SH-SY5Y (cell line): ENCODE results near the gene BARX1.

Source experiments
- GATA2 ChIP-seq: IDR thresholded peaks from 2 replicates; pipeline ENCODE4 v1.6.1; 2011; ENCODE audit warnings: mild to moderate bottlenecking, low read depth, low read length
- GATA3 ChIP-seq: IDR thresholded peaks from 2 replicates; pipeline ENCODE4 v1.6.1; 2011; ENCODE audit warnings: low read depth, mild to moderate bottlenecking, low read length, moderate library complexity

DNA sequence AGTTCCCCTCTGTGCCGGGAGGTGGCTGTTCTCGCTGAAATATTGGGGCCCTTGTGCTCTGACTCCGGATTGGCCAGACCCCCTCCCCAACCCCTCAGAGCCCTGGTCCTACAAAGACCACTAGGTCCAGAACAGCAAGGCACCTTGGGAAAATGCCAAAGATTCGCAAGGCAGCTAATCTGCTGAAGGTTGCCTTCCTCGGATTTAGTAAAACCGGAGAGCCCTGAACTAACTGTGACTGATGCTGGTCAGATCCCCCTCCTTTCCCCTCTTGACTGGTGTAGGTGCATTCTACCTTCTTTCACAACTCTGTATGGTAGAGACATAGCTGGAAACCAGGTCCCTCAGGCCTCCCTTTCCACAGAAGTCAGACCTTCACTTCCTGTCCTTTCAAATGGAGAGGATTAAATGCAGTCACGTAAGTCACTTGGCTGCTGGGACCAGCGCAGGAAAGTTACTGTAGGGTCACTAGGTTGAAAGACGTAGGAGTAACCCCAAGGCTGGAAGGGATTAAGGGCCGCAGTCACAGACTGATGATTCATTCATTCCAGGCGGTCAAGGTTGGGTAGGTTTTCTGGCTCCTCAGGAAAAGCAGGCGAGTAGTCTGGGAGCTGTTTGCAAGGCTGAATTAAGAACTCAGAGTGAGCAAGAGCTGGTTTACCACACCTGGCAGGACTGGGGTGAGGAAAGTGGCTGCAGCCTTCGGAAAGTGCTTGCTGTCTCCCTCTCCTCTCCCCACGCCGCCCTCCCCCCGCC is 5.3 kb downstream of the BARX1 start:
- no peak for TF ChIP-seq GATA3
- no peak for TF ChIP-seq GATA2
